ENCODE measurements around the gene MPST.
A peak's percentile ranks its signal among the peaks of the same experiment; 100 is the strongest.

Gene MPST

GRCh38 chr22:37023743-37024338 is 4.3 kb downstream of the MPST start:
- DNase-seq: no peak

DNA sequence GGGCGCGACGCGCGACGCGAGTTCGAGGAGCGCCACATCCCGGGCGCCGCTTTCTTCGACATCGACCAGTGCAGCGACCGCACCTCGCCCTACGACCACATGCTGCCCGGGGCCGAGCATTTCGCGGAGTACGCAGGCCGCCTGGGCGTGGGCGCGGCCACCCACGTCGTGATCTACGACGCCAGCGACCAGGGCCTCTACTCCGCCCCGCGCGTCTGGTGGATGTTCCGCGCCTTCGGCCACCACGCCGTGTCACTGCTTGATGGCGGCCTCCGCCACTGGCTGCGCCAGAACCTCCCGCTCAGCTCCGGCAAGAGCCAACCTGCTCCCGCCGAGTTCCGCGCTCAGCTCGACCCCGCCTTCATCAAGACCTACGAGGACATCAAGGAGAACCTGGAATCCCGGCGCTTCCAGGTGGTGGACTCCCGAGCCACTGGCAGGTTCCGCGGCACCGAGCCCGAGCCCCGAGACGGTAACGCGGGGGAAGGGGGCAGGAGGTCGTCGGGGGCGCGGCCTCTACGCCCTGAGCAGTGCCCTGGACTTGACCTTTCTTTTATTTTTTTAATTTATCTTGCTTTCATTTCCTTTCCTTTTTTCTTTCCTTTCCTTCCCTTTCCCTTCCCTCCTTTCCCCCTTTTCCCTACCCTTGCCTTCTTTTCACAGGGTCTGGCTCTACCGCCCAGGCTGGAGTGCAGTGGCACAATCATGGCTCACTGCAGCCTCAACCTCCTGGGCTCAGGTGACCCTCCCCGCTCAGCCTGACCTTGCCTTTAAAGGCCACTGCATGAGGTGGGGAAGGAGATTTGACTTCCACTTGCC is 5.0 kb downstream of the MPST start:
- no peak for DNase-seq

GRCh38 chr22:37025500-37026070 is 6.0 kb downstream of the MPST start:
- DNase-seq: no peak

GRCh38 chr22:37026325-37026724 is 6.8 kb downstream of the MPST start:
- DNase-seq: no peak

DNA sequence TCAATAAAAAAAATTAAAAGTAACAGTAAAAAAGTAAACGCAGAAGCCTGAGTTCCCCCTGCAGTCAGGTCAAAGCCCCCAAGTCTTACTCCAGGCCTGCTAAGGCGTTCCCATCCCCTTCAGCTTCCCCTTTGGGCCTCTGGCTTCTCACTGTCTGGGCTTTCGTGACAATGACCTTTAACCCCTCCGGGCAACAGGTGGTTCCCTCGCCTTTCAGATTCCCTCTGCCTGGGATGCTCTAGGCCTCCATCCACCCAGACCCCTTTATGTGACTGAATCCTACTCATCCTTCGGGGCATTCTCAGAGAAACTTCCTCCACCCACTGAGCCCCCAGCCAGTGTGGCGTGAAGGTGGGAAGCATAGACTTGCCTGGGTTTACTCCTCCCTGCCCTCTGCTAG is 8.0 kb downstream of the MPST start:
- DNase-seq: no peak

DNA sequence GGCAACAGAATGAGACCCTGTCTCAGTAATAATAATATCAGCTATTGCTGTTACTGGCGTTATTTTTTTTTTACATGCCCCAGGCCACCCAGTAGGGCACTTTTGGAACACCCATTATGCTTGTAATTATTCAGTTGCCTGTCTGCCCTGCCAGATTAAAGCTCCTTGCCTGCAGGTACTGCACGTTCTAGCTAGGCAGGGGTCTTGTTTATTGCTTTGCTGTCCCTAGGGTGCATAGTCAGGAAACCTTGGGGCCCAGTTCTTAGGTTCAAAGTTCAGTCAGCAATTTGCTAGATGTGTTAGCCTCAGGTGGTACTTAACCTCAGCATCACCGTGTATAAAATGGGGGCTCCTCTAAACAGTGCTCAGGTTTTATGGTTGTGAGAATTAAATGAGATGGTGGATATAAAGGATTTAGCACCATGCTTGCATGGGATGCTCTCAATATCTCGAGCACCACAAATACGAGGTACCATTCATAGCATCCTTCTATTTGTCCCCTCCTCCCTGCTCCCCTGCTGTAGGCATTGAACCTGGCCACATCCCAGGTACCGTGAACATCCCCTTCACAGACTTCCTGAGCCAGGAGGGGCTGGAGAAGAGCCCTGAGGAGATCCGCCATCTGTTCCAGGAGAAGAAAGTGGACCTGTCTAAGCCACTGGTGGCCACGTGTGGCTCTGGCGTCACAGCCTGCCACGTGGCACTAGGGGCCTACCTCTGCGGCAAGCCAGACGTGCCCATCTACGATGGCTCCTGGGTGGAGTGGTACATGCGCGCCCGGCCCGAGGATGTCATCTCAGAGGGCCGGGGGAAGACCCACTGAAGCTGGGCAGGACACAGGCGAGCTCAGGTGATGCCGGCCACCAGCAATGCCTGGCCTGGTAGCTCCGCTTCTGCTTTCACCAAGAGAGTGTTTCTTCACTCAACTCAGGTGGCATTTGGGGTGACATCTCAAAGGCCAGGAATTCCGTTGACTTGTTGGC is 9.4 kb downstream of the MPST start:
- DNase-seq: no peak

DNA sequence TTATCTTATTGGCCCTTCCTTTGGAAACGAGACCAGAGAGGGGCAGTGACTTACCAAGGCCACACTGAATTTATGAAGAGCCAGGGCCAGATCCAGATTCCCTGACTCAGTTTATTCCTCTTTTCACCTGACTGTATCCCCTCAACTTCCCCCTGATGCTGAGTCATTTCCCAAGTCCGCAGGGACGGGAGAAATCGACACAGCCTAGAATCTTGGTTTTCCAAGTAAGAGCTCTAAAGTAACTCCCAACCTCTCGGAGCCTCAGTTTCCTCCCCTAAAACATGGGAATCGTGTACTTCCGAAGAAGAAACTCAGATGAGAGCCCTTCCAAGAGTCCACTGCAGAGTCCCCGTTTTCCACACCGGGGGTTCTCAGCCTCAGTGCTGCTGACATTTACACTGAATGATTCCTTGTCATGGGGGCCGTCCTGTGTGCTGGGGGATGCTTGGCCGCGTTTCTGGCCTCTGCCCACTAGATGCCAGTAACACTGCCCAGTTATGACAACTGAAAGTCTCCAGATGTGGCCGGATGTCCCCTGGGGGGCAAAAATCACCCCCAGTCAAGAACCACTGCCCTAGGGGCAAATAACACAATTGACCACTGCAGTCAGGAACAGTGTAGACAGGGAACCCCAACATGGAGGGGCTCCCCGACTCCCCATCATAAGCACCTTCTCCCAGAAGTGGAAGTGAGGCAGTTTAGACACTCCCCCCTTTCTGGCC is 11.2 kb downstream of the MPST start:
- DNase-seq: no peak

DNA sequence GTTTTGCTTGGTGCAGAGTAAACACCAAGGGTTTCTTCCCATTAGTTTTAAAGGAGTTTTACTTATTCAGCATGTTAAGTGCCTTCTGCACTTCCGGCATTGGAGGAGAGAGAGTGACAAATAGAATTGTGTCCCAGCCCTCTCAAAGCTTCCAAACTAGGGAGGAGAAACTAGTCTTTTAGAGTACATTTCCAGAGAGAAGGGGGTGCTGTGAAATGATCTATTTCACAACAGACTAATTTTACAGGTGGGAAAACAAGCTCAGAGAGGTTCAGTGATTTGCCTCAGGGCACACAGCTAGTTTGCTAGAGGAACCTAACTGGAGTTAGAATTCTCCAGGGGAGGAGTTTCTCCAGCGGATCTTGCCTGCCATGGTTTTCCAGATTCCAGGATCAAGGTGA is 12.6 kb downstream of the MPST start:
- DNase-seq: no peak

DNA sequence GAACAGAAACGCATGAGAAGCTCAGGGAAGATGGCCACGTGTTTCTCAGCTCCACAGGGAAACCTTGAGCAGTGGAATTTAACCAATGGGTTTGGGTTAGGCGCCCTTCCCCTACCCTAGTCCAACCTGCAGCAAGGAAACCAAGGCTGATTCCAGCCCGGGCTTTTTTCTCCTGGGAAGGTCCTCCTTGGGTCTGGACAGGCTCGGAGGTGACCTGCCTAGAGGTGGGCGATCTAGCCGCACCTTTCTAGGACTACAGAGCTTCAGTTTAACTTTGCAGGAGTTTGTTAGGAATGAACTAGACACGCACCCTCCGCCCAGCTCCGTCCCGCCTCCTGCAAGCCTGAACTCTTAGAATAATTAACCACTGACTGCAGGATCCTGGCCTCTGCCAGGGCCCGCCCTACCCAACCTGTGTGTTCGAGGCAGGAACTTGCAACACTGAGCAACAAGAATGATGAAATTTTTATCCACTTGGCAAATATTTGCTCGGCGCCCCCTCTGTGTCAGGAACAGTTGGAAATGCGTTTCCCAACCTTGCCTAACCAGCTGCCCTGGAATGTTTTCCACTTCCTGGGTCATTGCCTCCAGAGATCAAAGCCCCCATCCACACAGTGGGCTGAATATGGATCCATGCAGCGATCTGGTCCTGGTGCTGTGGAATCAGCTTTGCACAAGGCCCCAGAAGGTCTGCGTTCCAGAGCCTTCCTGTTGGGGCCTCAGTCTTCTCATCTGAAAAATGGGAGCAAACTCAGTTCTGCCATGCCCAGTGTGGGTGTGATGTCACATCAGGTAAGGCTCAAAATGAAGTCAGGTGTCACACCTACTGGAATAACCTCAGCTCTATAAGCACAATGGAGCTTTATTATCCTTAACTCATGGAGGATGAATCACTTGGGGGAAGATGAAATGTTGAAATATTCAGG is 13.3 kb downstream of the MPST start:
- no peak for DNase-seq

- no peak for DNase-seq
These were observed 14.3 kb downstream of the MPST start for GRCh38 chr22:37033605-37034430.

- no peak for DNase-seq
These were observed 17.3 kb downstream of the MPST start for GRCh38 chr22:37036655-37037377.

- no peak for DNase-seq
These were observed 18.1 kb downstream of the MPST start for GRCh38 chr22:37037669-37038068.

GRCh38 chr22:37039466-37039865 is 19.9 kb downstream of the MPST start:
- no peak for DNase-seq

DNA sequence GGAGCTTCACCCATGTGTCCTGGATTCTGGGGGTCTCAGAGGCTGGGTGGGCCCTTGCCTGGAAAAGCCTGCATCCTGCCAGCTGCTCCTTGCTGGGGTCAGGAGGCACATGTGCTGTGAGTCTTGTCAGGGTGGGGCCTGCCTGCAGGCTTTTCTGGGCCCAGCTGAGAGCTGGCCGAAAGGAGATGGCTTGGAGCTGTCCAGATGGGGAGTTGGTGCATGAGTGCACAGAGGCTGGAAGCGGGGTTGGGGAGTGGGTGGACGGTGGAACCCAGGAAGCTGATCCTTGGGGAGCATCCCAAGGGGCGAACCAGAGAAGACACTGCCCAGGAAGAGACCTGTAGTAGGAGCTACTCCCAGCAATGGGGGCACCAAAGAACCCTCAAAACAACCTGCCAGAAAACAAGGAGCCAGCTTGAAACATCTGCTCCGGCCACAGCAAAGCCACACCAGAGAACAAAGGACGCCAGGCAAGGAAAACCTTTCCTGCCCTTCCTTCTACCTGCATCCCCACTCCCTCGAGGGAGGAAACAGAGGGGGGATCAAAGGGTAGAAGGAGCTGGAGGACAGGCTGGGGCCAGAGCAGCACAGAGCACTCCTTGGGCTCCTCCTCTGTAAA is 23.8 kb downstream of the MPST start:
- DNase-seq: no peak

DNA sequence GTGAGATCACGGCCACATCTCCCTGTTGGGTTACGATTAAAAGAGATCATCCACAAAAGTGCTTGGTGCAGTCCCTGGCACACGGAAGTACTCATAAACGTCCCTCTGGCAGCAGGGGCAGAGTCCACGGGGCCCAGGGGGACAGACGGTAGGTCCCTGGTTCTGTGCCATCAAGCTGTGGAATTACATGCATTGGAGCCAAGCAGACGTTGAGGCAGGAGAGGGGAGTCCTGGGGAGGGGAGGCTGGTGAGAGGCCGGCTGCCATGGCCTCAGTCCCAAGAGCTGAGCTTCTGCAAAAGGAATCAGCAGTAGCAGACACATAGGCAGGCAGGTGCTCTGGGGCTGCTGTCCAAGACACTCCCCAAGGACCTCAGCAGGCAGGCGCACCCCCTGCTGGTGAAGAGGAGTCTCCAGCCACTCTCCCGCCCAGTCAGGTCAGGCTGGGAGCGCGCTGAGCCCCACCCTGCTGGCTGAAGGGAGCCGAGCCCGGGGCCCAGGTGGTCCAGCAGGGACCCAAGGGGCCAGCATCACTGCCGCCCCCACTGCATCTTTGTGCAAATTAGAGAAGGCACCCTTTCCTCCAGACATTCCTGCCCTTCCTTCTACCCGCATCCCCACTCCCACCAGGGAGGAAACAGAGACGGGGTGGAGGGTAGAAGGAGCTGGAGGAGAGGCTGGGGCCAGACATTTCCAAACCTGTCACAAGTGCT is 24.4 kb downstream of the MPST start:
- peak in 1 of 5 experiments; percentile 65 for DNase-seq

DNA sequence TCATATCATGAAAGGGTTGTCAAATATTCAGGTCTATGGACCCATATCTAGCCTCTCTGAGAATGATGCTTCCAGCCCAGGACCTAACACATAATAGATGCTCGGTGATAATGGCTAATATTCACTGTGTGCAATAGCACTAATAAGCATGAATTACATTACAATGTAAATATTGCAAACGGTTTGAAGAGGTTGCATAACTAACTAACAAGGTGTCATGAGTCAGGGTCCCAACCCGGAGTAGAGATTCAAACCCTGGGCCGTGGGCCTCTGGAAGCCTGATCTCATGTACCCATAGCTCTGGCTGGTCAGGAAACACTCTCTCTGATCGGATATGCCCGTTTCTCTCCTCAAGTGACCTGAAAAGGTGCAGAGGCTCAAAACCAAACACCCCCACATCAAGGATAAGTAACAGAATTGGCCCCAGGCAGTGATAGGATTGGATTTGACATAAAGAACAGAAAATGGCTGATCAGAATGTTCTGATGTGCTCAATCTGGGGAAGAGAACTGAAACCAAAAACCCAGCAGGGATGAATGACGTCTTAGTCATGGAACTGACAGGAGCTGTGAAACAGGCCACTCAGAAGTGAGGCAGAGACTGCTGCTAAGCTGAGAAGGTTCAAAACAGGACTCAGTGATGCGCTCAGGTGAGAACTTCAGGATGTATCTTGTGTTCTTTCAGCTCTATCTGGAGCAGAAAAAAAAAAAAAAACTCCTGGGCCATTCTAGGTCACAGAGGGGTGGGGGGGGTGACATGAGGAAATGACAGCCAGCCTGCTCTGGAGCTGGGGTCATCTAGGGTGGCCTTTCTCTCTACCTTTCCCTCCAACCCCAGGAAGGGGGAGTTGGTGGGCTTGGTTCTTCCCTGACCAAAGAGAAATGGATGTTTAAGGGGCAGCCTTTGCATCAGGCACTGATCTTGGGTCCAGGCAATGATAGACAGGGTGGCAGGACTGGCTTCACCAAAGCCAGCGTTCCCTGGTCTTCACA is 25.4 kb downstream of the MPST start:
- no peak for DNase-seq

GRCh38 chr22:37045958-37046357 is 26.4 kb downstream of the MPST start:
- peak in 1 of 5 experiments; percentile 41 for DNase-seq
